ENCODE results near the gene KLRC4.
"Not testable (repeated sequence)": the region's sequence is repeated elsewhere in the genome, so short reads cannot be mapped to it uniquely, and the experiment has no call there.

The KLRC4 gene

GRCh38 chr12:10409392-10409791, at the start of gene KLRC4:
Gene KLRC4 (minus strand): TSS chr12:10409757. CDS start chr12:10409575, 182 bp downstream.
- DNase-seq, result no peak

DNA sequence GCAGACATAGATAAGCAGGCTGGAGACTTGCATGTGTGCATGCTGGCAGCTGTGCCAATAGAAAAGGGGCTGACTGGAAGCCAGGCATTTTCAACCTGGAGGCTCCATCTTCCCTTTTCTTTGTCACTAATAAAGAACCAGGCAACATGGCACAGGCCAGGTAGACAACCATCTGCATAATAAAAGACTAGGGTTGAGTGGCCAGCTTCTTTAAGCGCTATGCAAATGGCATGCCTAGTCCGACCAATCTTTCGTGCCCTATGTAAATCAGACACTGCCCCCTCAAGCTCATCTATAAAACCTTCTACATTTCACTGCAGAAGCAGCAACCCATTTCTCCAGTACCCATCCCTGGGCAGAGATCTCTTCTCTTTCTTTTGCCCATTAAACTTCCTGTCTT, 48.2 kb upstream of the KLRC4 start:
- no peak for DNase-seq

DNA sequence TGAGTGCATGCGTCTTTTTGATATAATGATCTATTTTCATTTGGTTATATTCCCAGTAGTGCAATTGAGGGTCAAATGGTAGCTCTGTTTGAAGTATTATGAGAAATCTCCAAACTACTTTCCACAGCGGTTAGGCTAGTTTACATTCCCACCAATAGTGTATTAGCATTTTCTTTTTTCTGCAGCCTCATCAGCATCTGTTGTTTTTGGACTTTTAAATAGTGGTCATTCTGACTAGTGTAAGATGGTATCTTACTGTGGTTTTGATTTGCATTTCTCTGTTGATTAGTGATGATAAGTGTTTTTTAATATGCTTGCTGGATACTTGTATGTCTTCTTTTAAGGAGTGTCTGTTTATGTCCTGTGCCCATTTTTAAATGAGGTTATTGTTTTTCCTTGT, 47.3 kb upstream of the KLRC4 start:
- no peak for DNase-seq

- no peak for DNase-seq
Measured at GRCh38 chr12:10455766-10456165, 46.2 kb upstream of the KLRC4 start.

GRCh38 chr12:10454531-10454930, 45.0 kb upstream of the KLRC4 start:
- DNase-seq, result peak; percentile 33

GRCh38 chr12:10453156-10453555, 43.6 kb upstream of the KLRC4 start, which contains the start of gene KLRC1:
Gene KLRC1 (minus strand): TSS chr12:10453377. CDS start chr12:10451156, 2,221 bp downstream.
- peak; percentile 9 for DNase-seq

- DNase-seq, result peak; percentile 14
Measured at GRCh38 chr12:10448236-10448635, 38.7 kb upstream of the KLRC4 start.

GRCh38 chr12:10446052-10446451, 36.5 kb upstream of the KLRC4 start:
- DNase-seq, result not testable (repeated sequence)

DNA sequence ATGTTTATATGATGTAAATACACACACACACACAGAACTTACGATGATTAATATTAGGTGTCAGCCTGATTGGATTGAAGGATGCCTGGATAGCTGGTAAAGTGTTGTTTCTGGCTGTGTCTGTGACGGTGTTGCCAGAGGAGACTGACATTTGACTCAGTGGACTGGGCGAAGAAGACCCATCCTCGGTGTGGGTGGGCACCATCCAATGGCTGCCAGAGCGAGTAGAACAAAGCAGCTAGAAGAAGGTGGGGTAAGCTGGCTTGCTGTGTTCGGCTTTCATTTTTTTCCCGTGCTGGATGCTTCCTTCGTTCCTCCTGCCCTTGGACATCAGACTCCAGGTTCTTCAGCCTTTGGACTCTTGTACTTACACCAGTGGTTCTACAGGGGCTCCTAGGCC, 31.6 kb upstream of the KLRC4 start:
- not testable (repeated sequence) for DNase-seq

- not testable (repeated sequence) for DNase-seq
Measured at GRCh38 chr12:10439608-10440274, 30.2 kb upstream of the KLRC4 start.

- DNase-seq, result not testable (repeated sequence)
Measured at GRCh38 chr12:10437601-10438000, 28.0 kb upstream of the KLRC4 start.

DNA sequence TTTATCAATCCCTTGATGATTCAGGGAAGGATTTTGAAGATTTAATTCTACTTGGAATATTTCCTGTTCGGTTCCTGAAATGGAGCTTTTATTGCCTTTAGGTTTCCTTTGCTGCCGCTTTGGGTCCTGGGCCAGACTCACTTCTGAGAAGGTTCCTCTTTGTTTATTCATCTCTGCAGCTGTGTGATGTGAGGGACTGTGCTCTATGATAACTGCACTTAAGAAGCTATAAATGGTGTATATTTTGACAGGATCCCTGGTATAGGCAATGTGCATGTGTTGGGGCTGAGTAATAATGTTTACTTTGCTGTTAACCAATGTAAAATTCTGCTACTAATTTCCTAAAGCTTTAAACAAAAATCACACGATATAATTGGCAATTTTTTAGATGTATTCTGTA, 26.3 kb upstream of the KLRC4 start, which contains the start of gene KLRC2:
KLRC2 (minus strand) TSS at position 195 of the 400 bp plus-strand sequence; CDS start at position 171, 24 bp downstream.
- not testable (repeated sequence) for DNase-seq

DNA sequence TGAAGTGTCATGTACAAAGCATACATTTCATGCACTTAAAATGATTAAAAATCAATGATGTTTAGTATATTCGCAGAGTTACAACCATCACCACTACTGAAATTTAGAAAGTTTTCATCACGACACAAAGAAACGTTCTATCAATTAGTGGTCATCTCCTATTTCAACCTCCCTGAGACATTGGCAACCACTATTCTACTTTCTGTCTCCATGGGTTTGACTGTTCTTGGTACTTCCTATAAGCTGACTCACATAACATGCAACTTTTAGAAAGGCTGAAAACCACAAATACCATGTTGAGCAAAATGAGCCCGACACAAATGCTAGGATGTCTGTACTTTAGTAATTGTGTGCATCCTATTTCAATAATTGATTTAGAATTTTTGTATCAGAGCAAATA, 21.1 kb upstream of the KLRC4 start:
- not testable (repeated sequence) for DNase-seq

DNA sequence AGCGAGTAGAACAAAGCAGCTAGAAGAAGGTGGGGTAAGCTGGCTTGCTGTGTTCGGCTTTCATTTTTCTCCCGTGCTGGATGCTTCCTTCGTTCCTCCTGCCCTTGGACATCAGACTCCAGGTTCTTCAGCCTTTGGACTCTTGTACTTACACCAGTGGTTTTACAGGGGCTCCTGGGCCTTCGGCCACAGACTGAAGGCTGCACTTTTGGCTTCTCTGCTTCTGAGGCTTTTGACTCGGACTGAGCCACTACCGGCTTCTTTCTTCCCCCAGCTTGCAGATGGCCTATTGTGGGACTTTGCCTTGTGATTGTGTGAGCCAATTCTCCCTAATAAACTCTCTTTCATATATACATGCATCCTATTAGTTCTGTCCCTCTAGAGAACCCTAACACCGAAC, 16.4 kb upstream of the KLRC4 start:
- not testable (repeated sequence) for DNase-seq

DNA sequence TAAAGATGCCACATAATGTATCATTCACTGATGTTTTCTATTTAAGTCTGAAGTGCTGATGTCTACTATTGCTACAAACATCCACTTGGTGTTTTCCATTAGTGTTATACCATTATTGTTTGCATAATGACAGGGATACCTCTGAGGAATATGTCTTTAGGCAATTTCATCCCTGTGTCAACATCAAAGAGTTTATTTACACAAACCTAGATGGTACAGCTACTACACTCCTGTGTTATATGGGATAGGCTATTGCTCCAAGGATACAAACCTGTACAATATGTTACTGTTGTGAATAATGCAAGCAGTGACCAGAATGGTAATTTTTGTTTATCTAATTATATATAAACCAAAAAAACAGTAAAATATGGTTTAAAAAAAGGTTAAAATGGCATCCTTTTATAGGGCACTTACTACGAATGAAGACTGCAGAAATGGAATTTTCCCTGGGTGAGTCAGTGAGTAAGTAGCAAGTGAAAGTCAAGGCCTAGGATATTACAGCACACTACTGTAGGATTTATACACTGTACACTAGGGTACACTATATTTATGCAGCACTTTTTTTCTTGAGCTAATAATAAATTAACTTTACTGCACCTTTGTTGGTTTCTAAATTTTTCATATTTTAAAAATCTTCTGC, 14.8 kb upstream of the KLRC4 start:
- not testable (repeated sequence) for DNase-seq

- DNase-seq, result not testable (repeated sequence)
Measured at GRCh38 chr12:10422159-10422558, 12.6 kb upstream of the KLRC4 start.

DNA sequence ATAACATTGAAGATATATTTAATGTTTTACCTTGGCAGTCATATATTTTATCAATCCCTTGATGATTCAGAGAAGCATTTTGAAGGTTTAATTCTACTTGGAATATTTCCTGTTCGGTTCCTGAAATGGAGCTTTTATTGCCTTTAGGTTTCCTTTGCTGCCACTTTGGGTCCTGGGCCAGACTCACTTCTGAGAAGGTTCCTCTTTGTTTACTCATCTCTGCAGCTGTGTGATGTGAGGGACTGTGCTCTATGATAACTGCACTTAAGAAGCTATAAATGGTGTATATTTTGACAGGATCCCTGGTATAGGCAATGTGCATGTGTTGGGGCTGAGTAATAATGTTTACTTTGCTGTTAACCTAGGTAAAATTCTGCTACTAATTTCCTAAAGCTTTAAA, 10.8 kb upstream of the KLRC4 start, which contains the start of gene KLRC3:
KLRC3 (minus strand) TSS at position 262 of the 400 bp plus-strand sequence; CDS start at position 217, 45 bp downstream.
- DNase-seq, result not testable (repeated sequence)

DNA sequence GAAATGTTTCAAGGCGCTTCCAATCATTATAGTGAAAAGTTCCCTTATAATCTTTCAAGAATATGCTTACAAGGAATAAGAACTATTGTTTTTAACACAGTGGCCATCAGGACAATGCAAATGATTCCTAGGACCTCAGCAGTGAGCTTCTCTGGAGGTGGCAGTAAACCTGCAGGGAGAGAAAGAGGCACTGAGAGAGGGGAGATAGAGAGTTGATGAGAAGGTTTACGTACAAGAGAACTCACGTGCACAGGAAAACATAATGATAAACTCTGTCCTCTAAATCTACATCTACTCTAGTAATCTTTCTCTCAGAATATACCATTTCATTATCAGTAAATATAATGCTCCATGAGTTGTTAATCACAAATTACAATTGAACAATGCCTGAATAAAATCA, 715 bp downstream of the KLRC4 start:
- DNase-seq, result no peak

- no peak for DNase-seq
Measured at GRCh38 chr12:10406725-10407124, 2.8 kb downstream of the KLRC4 start.

GRCh38 chr12:10405294-10405693, 4.3 kb downstream of the KLRC4 start:
- DNase-seq, result no peak

DNA sequence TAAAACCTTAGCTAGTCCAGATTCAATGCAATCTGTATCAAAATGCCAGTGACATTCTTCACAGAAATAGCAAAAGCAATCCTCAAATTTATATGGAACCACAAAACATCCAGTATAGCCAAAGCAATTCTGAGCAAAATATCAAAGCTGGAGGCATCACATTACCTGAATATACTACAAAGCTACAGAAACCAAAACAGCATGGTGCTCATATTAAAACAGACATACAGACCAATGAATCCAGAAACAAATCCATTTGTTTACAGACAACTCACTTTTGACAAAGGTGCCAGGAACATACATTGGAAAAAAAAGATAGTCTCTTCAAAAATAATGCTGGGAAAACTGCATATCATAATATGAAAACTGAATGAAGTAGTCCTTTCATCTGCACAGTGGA, 4.8 kb downstream of the KLRC4 start:
- DNase-seq, result no peak

DNA sequence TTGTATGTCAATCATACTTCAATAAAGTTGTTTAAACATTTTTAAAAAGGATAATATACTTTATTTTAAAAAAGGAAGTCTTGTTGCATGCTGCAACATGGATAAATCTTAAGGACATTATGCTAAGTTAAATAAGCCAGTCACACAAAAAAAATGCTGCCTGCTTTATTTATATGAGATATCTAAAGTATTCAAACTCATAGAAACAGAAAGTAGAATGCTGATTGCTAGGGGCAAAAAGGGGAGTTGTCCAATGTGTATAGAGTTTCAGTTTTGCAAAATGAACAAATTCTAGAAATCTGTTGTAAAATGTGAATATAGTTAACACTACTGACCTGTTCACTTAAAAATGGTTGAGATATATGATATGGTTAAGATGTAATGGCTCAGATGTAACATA, 8.7 kb downstream of the KLRC4 start:
- DNase-seq, result no peak

DNA sequence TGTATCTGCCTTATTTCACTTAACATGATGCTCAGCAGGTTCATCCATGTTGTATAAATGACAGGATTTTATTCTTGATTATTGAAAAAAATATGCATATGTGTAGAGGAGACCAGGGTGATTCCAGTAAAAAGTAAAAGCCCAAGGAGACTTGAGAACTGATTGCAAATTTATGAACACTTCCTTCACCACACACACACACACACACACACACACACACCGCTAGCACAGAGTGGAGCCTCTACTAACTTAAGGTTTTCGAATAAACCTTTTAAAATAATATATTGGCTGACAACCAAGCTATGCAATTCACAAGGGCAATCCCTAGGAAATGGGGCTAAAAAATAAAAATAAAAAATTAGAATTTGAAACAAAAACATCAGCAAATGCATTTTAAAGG, 11.4 kb downstream of the KLRC4 start:
- DNase-seq, result no peak

GRCh38 chr12:10397296-10397695, 12.3 kb downstream of the KLRC4 start:
- peak; percentile 36 for DNase-seq

Measured in NK-92 treated with Interleukin-12 subunit alpha and Interleukin-12 subunit beta, amount 100 ng/mL, for 24 hours (cell line).